Esophagus squamous epithelium (tissue), 5 donors: ENCODE data around the gene CLIC6. TPM values are rescaled to one million over a fixed set of nuclear protein-coding genes. Genes with fewer than 3 reads are reported as not detected.

Experiments used
- DNase-seq: peaks from one replicate; lab custom pipeline; 2025; lab: John Stamatoyannopoulos, UW
- H3K27ac ChIP-seq, 4 donors: fragments of 200-600 bp; sonication (generic); one replicate each; pipeline ENCODE4 v1.5.1; 2016 to 2019; ENCODE audit warnings: mild to moderate bottlenecking in 1 of 4
- H3K27me3 ChIP-seq, 4 donors: fragments of 200-600 bp; sonication (generic); 1 replicate in 3 of 4; 2 replicates in 1 of 4; pipeline versions ENCODE4 v1.5.1 to v1.6.0; 2017 to 2021; ENCODE audit warnings: antibody characterized with exemption in 1 of 4
- H3K36me3 ChIP-seq, 3 donors: fragments of 200-600 bp; sonication (generic); one replicate each; pipeline ENCODE4 v1.5.1; 2016 to 2019
- H3K4me1 ChIP-seq, 3 donors: fragments of 200-600 bp; sonication (generic); one replicate each; pipeline ENCODE4 v1.5.1; 2017 to 2019
- H3K4me3 ChIP-seq, 4 donors: fragments of 200-600 bp; sonication (generic); 1 replicate in 3 of 4; 2 replicates in 1 of 4; pipeline ENCODE4 v1.5.1; 2016 to 2019; ENCODE audit warnings: mild to moderate bottlenecking in 2 of 4, moderate library complexity in 1 of 4
- H3K9me3 ChIP-seq, 3 donors: fragments of 200-600 bp; sonication (generic); one replicate each; pipeline ENCODE4 v1.5.1; 2016 to 2019
- CTCF ChIP-seq, 6 experiments: fragments of 450-650 bp in 4 of 6; fragments of 200-600 bp in 2 of 6; sonication (generic) in 2 of 6; IDR thresholded peaks; one replicate each; pipeline ENCODE4 v1.5.1; 2016 to 2019; ENCODE audit warnings: antibody characterized with exemption in 6 of 6, mild to moderate bottlenecking in 4 of 6, moderate library complexity in 4 of 6
- POLR2A ChIP-seq, 4 donors: fragments of 450-650 bp; IDR thresholded peaks; one replicate each; pipeline ENCODE4 v1.6.1; 2017; ENCODE audit warnings: antibody characterized with exemption in 4 of 4, mild to moderate bottlenecking in 4 of 4, moderate library complexity in 3 of 4
- WGBS, 2 donors: methylation state at CpG; one replicate each; pipeline ENCODE4 v1.1.5; 2018; 5-methylcytosine and 5-hydroxymethylcytosine counted together
- intact Hi-C: fragments of 100-400 bp; cut with DNase I; formaldehyde crosslinking; loops from one replicate; pipeline ENCODE4 v1.15.0; 2022
- total RNA-seq, 4 donors: library from RNA; depleted of rRNA; stranded (reverse); fragments of >200 nt; gene quantifications; one replicate each; pipeline ENCODE4 v1.1.0, GENCODE V29; 2016
- donor health status: DM: yes; HTN: yes; CAD: no.

CLIC6 gene
- total RNA-seq, 4 donors from 2014 or later = 0.83 to 3.8 (median 2.0) TPM

GRCh38 chr21:34696121-34696520, 27.3 kb downstream of the CLIC6 start:
- no peaks in the 10 kb centered on the region for H3K27me3 ChIP-seq
- H3K27ac ChIP-seq = no peak overlapping the region
- WGBS, 2 donors = 100% methylated on average over 1 of the region's 1 CpG
- H3K4me3 ChIP-seq = no peak overlapping the region
- H3K36me3 ChIP-seq = no peaks in the 10 kb centered on the region
- no peak for TF ChIP-seq POLR2A (IDR thresholded peaks at IDR 0.05)
- TF ChIP-seq CTCF (IDR thresholded peaks at IDR 0.05) = no peak
- intact Hi-C loops = loop anchor here (5.0 kb wide), 1 partner anchor 36 kb away; no protein-coding TSS in a partner anchor
- no peaks in the 10 kb centered on the region for H3K9me3 ChIP-seq
- DNase-seq = no peak
- H3K4me1 ChIP-seq = peaks cover 0 to 25% (median 0%) of the 10 kb centered on the region in 3 donors

- 80 to 87% methylated on average over 1 to 3 of the region's 3 CpGs for WGBS, 2 donors
- Histone ChIP-seq H3K27me3 (no peaks in the 10 kb centered on the region), H3K9me3 (no peaks in the 10 kb centered on the region), H3K4me3 (no peak overlapping the region), H3K4me1 (peaks cover 0 to 8% (median 0%) of the 10 kb centered on the region in 3 donors), H3K27ac (no peak overlapping the region), H3K36me3 (no peaks in the 10 kb centered on the region)
- no peak for DNase-seq
- TF ChIP-seq CTCF (IDR thresholded peaks at IDR 0.05) (no peak), POLR2A (IDR thresholded peaks at IDR 0.05) (no peak)
- intact Hi-C loops = loop anchor here (5.0 kb wide), 1 partner anchor 34 kb away; no protein-coding TSS in a partner anchor
These were observed 29.0 kb downstream of the CLIC6 start for GRCh38 chr21:34697826-34698225.

DNA sequence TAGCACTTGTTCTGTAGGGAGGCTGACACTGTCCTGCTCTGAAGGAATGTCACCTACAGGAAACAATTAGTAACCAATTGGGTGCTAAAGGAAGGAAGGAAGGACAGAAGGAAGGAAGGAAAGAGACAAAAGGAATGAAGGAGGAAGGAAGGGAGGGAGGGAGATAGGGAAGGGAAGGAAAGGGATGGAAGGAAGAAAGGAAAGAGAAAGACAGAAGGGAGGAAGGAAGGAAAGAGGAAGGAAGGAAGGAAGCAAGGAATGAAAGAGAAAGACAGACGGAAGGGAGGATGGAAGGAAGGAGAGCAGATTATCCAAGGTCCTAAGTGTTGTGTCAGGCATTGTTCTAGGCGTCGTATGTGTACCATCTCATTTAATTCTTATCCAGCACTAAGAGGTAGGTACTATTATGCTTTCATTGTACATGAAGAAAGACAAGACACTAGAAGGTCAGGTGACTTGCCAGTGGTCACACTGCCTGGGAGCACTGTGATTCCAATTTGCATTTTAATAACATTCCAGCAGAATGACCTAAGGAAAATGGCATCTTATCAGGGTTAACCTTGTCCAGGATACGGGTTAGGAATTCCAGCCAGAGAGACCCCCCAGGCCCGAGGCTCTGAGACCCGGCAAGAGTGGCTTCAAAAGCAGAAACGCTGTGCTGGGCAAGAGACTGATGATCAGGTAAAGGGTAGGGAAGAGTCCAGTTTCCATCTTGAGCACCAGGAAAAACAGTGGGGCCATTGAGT, 29.6 kb downstream of the CLIC6 start:
- Histone ChIP-seq H3K9me3 (no peaks in the 10 kb centered on the region), H3K27me3 (no peaks in the 10 kb centered on the region), H3K36me3 (no peaks in the 10 kb centered on the region), H3K4me1 (peaks cover 0 to 2% (median 0%) of the 10 kb centered on the region in 3 donors), H3K4me3 (no peak overlapping the region), H3K27ac (no peak overlapping the region)
- WGBS, 2 donors = 73 to 82% methylated on average over 5 to 7 of the region's 7 CpGs
- no peak for DNase-seq
- TF ChIP-seq POLR2A (IDR thresholded peaks at IDR 0.05) (no peak), CTCF (IDR thresholded peaks at IDR 0.05) (no peak)
- intact Hi-C loops = loop anchor here (5.0 kb wide), 1 partner anchor 34 kb away; no protein-coding TSS in a partner anchor

- Histone ChIP-seq H3K4me3 (no peak overlapping the region), H3K27me3 (no peaks in the 10 kb centered on the region), H3K36me3 (no peaks in the 10 kb centered on the region), H3K27ac (no peak overlapping the region), H3K4me1 (peaks cover 0 to 17% (median 4%) of the 10 kb centered on the region in 3 donors), H3K9me3 (no peaks in the 10 kb centered on the region)
- intact Hi-C loops = no loop called here
- TF ChIP-seq CTCF (IDR thresholded peaks at IDR 0.05) (no peak), POLR2A (IDR thresholded peaks at IDR 0.05) (no peak)
- DNase-seq = no peak
- WGBS, 2 donors = 73 to 80% methylated on average over 8 of the region's 10 CpGs
These were observed 31.8 kb downstream of the CLIC6 start for GRCh38 chr21:34700605-34701004.

GRCh38 chr21:34701726-34702125, 32.9 kb downstream of the CLIC6 start:
- H3K27ac ChIP-seq = peak overlapping the region in 2 of 4 donors; percentile 48 to 79
- H3K27me3 ChIP-seq = no peaks in the 10 kb centered on the region
- intact Hi-C loops = no loop called here
- H3K36me3 ChIP-seq = no peaks in the 10 kb centered on the region
- DNase-seq = no peak
- no peaks in the 10 kb centered on the region for H3K9me3 ChIP-seq
- TF ChIP-seq CTCF (IDR thresholded peaks at IDR 0.05) (no peak), POLR2A (IDR thresholded peaks at IDR 0.05) (no peak)
- WGBS, 2 donors = 82 to 85% methylated on average over 4 to 8 of the region's 8 CpGs
- H3K4me1 ChIP-seq = peaks cover 0 to 20% (median 4%) of the 10 kb centered on the region in 3 donors
- H3K4me3 ChIP-seq = no peak overlapping the region
